Measurements from ENCODE around the gene RAB11FIP4. TPM values are rescaled to one million over a fixed set of nuclear protein-coding genes. Genes with fewer than 3 reads are reported as not detected.
"Not testable (repeated sequence)": the region's sequence is repeated elsewhere in the genome, so short reads cannot be mapped to it uniquely, and the experiment has no call there.

RAB11FIP4 gene
- total and polyA plus RNA-seq, 2 donors from 2014 or later, result 10.0 to 32.5 TPM

GRCh38 chr17:31378638-31379037 lies 12.8 kb upstream of the RAB11FIP4 start:
- no peaks in the 10 kb centered on the region for H3K4me1 ChIP-seq (ENCODE audit: control insufficient read depth in 2 of 3, insufficient read depth in 2 of 3, low read depth in 1 of 3, low read length in 3 of 3)
- no peak overlapping the region for H3K9ac ChIP-seq (ENCODE audit: low read length in 3 of 3)
- H3K9me3 ChIP-seq (ENCODE audit: control insufficient read depth in 2 of 3, insufficient read depth in 1 of 3, low read length in 3 of 3), result no peaks in the 10 kb centered on the region
- intact Hi-C loops (cut with DNase I), result no loop called here
- peaks cover 0 to 20% (median 2%) of the 10 kb centered on the region in 3 donors for H3K36me3 ChIP-seq (ENCODE audit: control insufficient read depth in 2 of 3, insufficient read depth in 3 of 3, low read length in 3 of 3)
- TF ChIP-seq CTCF (IDR thresholded peaks at IDR 0.05; ENCODE audit: borderline replicate concordance, extremely low read depth, insufficient read depth), result no peak
- H3K27ac ChIP-seq (ENCODE audit: low read depth in 2 of 2, low read length in 2 of 2), result no peak overlapping the region
- no peaks in the 10 kb centered on the region for H3K27me3 ChIP-seq (ENCODE audit: control insufficient read depth, insufficient read depth, low read length)
- no peak for FAIRE-seq
- no peak for DNase-seq
- H3K4me3 ChIP-seq (ENCODE audit: low read length in 3 of 3), result no peak overlapping the region

GRCh38 chr17:31379597-31380205 lies 11.8 kb upstream of the RAB11FIP4 start:
- Histone ChIP-seq H3K4me1 (ENCODE audit: control insufficient read depth in 2 of 3, insufficient read depth in 2 of 3, low read depth in 1 of 3, low read length in 3 of 3) (no peaks in the 10 kb centered on the region), H3K27ac (ENCODE audit: low read depth in 2 of 2, low read length in 2 of 2) (no peak overlapping the region), H3K9me3 (ENCODE audit: control insufficient read depth in 2 of 3, insufficient read depth in 1 of 3, low read length in 3 of 3) (no peaks in the 10 kb centered on the region), H3K36me3 (ENCODE audit: control insufficient read depth in 2 of 3, insufficient read depth in 3 of 3, low read length in 3 of 3) (peaks cover 0 to 12% (median 0%) of the 10 kb centered on the region in 3 donors), H3K9ac (ENCODE audit: low read length in 3 of 3) (no peak overlapping the region), H3K27me3 (ENCODE audit: control insufficient read depth, insufficient read depth, low read length) (no peaks in the 10 kb centered on the region), H3K4me3 (ENCODE audit: low read length in 3 of 3) (no peak overlapping the region)
- no peak for FAIRE-seq
- no peak for TF ChIP-seq CTCF (IDR thresholded peaks at IDR 0.05; ENCODE audit: borderline replicate concordance, extremely low read depth, insufficient read depth)
- DNase-seq, result no peak
- intact Hi-C loops (cut with DNase I), result no loop called here

- Histone ChIP-seq H3K36me3 (ENCODE audit: control insufficient read depth in 2 of 3, insufficient read depth in 3 of 3, low read length in 3 of 3) (peaks cover 0 to 6% (median 0%) of the 10 kb centered on the region in 3 donors), H3K4me1 (ENCODE audit: control insufficient read depth in 2 of 3, insufficient read depth in 2 of 3, low read depth in 1 of 3, low read length in 3 of 3) (no peaks in the 10 kb centered on the region), H3K27me3 (ENCODE audit: control insufficient read depth, insufficient read depth, low read length) (no peaks in the 10 kb centered on the region), H3K9me3 (ENCODE audit: control insufficient read depth in 2 of 3, insufficient read depth in 1 of 3, low read length in 3 of 3) (no peaks in the 10 kb centered on the region), H3K9ac (ENCODE audit: low read length in 3 of 3) (no peak overlapping the region), H3K27ac (ENCODE audit: low read depth in 2 of 2, low read length in 2 of 2) (no peak overlapping the region), H3K4me3 (ENCODE audit: low read length in 3 of 3) (no peak overlapping the region)
- no peak for DNase-seq
- intact Hi-C loops (cut with DNase I), result no loop called here
- FAIRE-seq, result no peak
- TF ChIP-seq CTCF (IDR thresholded peaks at IDR 0.05; ENCODE audit: borderline replicate concordance, extremely low read depth, insufficient read depth), result no peak
Measured at GRCh38 chr17:31381165-31381668, 10.3 kb upstream of the RAB11FIP4 start.

- H3K27ac ChIP-seq (ENCODE audit: low read depth in 2 of 2, low read length in 2 of 2); H3K36me3 ChIP-seq (ENCODE audit: control insufficient read depth in 2 of 3, insufficient read depth in 3 of 3, low read length in 3 of 3); intact Hi-C loops (cut with DNase I); H3K4me1 ChIP-seq (ENCODE audit: control insufficient read depth in 2 of 3, insufficient read depth in 2 of 3, low read depth in 1 of 3, low read length in 3 of 3); H3K4me3 ChIP-seq (ENCODE audit: low read length in 3 of 3); FAIRE-seq; H3K9me3 ChIP-seq (ENCODE audit: control insufficient read depth in 2 of 3, insufficient read depth in 1 of 3, low read length in 3 of 3); DNase-seq; H3K9ac ChIP-seq (ENCODE audit: low read length in 3 of 3); H3K27me3 ChIP-seq (ENCODE audit: control insufficient read depth, insufficient read depth, low read length): not testable (repeated sequence)
Measured at GRCh38 chr17:31382668-31383275, 8.7 kb upstream of the RAB11FIP4 start.

- H3K4me3 ChIP-seq (ENCODE audit: low read length in 3 of 3); FAIRE-seq; DNase-seq; H3K4me1 ChIP-seq (ENCODE audit: control insufficient read depth in 2 of 3, insufficient read depth in 2 of 3, low read depth in 1 of 3, low read length in 3 of 3); H3K36me3 ChIP-seq (ENCODE audit: control insufficient read depth in 2 of 3, insufficient read depth in 3 of 3, low read length in 3 of 3); intact Hi-C loops (cut with DNase I); H3K27me3 ChIP-seq (ENCODE audit: control insufficient read depth, insufficient read depth, low read length); H3K9ac ChIP-seq (ENCODE audit: low read length in 3 of 3); H3K9me3 ChIP-seq (ENCODE audit: control insufficient read depth in 2 of 3, insufficient read depth in 1 of 3, low read length in 3 of 3); H3K27ac ChIP-seq (ENCODE audit: low read depth in 2 of 2, low read length in 2 of 2): not testable (repeated sequence)
Measured at GRCh38 chr17:31383488-31383887, 8.0 kb upstream of the RAB11FIP4 start.

Measured in kidney (tissue), 14 donors.